Measurements from ENCODE around the gene SDR42E2.

- TF ChIP-seq, protein P1, sequence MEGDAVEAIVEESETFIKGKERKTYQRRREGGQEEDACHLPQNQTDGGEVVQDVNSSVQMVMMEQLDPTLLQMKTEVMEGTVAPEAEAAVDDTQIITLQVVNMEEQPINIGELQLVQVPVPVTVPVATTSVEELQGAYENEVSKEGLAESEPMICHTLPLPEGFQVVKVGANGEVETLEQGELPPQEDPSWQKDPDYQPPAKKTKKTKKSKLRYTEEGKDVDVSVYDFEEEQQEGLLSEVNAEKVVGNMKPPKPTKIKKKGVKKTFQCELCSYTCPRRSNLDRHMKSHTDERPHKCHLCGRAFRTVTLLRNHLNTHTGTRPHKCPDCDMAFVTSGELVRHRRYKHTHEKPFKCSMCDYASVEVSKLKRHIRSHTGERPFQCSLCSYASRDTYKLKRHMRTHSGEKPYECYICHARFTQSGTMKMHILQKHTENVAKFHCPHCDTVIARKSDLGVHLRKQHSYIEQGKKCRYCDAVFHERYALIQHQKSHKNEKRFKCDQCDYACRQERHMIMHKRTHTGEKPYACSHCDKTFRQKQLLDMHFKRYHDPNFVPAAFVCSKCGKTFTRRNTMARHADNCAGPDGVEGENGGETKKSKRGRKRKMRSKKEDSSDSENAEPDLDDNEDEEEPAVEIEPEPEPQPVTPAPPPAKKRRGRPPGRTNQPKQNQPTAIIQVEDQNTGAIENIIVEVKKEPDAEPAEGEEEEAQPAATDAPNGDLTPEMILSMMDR (IDR thresholded peaks at IDR 0.05), result no peak
- no peak for TF ChIP-seq POLR2AphosphoS5 (IDR thresholded peaks at IDR 0.05; ENCODE audit: low read depth, low read length)
- TF ChIP-seq, protein P2, sequence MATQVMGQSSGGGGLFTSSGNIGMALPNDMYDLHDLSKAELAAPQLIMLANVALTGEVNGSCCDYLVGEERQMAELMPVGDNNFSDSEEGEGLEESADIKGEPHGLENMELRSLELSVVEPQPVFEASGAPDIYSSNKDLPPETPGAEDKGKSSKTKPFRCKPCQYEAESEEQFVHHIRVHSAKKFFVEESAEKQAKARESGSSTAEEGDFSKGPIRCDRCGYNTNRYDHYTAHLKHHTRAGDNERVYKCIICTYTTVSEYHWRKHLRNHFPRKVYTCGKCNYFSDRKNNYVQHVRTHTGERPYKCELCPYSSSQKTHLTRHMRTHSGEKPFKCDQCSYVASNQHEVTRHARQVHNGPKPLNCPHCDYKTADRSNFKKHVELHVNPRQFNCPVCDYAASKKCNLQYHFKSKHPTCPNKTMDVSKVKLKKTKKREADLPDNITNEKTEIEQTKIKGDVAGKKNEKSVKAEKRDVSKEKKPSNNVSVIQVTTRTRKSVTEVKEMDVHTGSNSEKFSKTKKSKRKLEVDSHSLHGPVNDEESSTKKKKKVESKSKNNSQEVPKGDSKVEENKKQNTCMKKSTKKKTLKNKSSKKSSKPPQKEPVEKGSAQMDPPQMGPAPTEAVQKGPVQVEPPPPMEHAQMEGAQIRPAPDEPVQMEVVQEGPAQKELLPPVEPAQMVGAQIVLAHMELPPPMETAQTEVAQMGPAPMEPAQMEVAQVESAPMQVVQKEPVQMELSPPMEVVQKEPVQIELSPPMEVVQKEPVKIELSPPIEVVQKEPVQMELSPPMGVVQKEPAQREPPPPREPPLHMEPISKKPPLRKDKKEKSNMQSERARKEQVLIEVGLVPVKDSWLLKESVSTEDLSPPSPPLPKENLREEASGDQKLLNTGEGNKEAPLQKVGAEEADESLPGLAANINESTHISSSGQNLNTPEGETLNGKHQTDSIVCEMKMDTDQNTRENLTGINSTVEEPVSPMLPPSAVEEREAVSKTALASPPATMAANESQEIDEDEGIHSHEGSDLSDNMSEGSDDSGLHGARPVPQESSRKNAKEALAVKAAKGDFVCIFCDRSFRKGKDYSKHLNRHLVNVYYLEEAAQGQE (IDR thresholded peaks at IDR 0.05; ENCODE audit: insufficient read depth in 1 of 2, low read depth in 2 of 2, low read length in 1 of 2), result no peak
- no peak for TF ChIP-seq TCF7L2 (IDR thresholded peaks at IDR 0.05; ENCODE audit: low read depth, low read length)
- TF ChIP-seq SIN3A (IDR thresholded peaks at IDR 0.05; ENCODE audit: borderline replicate concordance, insufficient read depth, low read depth, low read length), result no peak
Measured at GRCh38 chr16:22213236-22213635, 50.9 kb downstream of the SDR42E2 start.
